ENCODE results near the gene GAD1. TPM values are rescaled to one million over a fixed set of nuclear protein-coding genes. Genes with fewer than 3 reads are reported as not detected.

Gene GAD1
- total RNA-seq, 1 donor from 2014 or later = not detected

GRCh38 chr2:170851635-170852034 lies 34.9 kb downstream of the GAD1 start:
- H3K4me3 ChIP-seq = no peak overlapping the region
- no peak for DNase-seq
- no peaks in the 10 kb centered on the region for H3K36me3 ChIP-seq
- H3K9me3 ChIP-seq (replicated peaks) = no peaks in the 10 kb centered on the region
- H3K27ac ChIP-seq (replicated peaks) = no peak overlapping the region
- TF ChIP-seq, protein P1, sequence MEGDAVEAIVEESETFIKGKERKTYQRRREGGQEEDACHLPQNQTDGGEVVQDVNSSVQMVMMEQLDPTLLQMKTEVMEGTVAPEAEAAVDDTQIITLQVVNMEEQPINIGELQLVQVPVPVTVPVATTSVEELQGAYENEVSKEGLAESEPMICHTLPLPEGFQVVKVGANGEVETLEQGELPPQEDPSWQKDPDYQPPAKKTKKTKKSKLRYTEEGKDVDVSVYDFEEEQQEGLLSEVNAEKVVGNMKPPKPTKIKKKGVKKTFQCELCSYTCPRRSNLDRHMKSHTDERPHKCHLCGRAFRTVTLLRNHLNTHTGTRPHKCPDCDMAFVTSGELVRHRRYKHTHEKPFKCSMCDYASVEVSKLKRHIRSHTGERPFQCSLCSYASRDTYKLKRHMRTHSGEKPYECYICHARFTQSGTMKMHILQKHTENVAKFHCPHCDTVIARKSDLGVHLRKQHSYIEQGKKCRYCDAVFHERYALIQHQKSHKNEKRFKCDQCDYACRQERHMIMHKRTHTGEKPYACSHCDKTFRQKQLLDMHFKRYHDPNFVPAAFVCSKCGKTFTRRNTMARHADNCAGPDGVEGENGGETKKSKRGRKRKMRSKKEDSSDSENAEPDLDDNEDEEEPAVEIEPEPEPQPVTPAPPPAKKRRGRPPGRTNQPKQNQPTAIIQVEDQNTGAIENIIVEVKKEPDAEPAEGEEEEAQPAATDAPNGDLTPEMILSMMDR (IDR thresholded peaks at IDR 0.05; ENCODE audit: borderline replicate concordance) = no peak
- intact Hi-C loops (cut with micrococcal nuclease) = no loop called here
- H3K4me1 ChIP-seq = no peaks in the 10 kb centered on the region
- H3K27me3 ChIP-seq (ENCODE audit: low read depth) = peaks cover 22% of the 10 kb centered on the region

GRCh38 chr2:170856066-170856465 lies 39.4 kb downstream of the GAD1 start:
- no peaks in the 10 kb centered on the region for H3K9me3 ChIP-seq (replicated peaks)
- H3K4me3 ChIP-seq = no peak overlapping the region
- H3K27me3 ChIP-seq (ENCODE audit: low read depth) = peaks cover 20% of the 10 kb centered on the region
- no peak overlapping the region for H3K27ac ChIP-seq (replicated peaks)
- no peak for DNase-seq
- intact Hi-C loops (cut with micrococcal nuclease) = no loop called here
- H3K36me3 ChIP-seq = no peaks in the 10 kb centered on the region
- no peaks in the 10 kb centered on the region for H3K4me1 ChIP-seq
- TF ChIP-seq, protein P1 (IDR thresholded peaks at IDR 0.05; ENCODE audit: borderline replicate concordance) = no peak

DNA sequence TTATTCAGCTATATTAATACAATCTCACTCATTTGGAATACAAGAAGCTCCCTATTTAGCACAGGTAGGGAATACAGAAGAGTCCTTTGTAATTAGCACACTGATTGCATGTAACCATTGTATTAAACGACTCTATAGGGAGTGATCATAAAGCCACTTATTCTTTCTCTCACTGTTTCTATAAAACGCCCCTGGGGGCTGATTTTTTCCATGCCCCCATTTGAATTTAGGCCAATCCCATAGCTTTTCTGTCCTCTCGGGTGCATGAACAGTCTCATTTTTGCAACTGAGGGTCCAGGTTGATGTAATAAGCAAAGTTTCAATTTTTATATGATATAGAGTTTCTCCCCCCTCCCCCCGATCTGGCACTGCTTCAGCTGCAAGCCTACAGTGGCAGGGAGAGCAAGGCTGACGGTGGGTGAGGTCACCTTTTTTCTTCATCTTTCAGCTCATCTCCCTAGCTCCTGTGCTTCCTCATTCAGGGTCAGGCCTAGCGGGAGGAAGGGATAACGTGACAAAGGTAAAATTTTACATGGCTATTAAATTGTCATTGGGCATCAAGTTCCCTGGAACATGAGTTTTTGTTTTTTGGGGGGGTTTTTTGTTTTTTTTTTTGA lies 45.7 kb downstream of the GAD1 start:
- TF ChIP-seq, protein P1 (IDR thresholded peaks at IDR 0.05; ENCODE audit: borderline replicate concordance) = no peak
- DNase-seq = no peak
- no peak overlapping the region for H3K4me3 ChIP-seq
- no peaks in the 10 kb centered on the region for H3K4me1 ChIP-seq
- H3K27me3 ChIP-seq (ENCODE audit: low read depth) = peaks cover 4% of the 10 kb centered on the region
- H3K27ac ChIP-seq (replicated peaks) = no peak overlapping the region
- intact Hi-C loops (cut with micrococcal nuclease) = no loop called here
- no peaks in the 10 kb centered on the region for H3K9me3 ChIP-seq (replicated peaks)
- no peaks in the 10 kb centered on the region for H3K36me3 ChIP-seq

- intact Hi-C loops (cut with micrococcal nuclease) = no loop called here
These were observed 46.4 kb downstream of the GAD1 start for GRCh38 chr2:170863087-170863486.

GRCh38 chr2:170869036-170869435 lies 52.3 kb downstream of the GAD1 start:
- no peaks in the 10 kb centered on the region for H3K27me3 ChIP-seq (ENCODE audit: low read depth)
- H3K36me3 ChIP-seq = no peaks in the 10 kb centered on the region
- intact Hi-C loops (cut with micrococcal nuclease) = no loop called here
- TF ChIP-seq, protein P1 (IDR thresholded peaks at IDR 0.05; ENCODE audit: borderline replicate concordance) = no peak
- no peaks in the 10 kb centered on the region for H3K9me3 ChIP-seq (replicated peaks)
- peaks cover 9% of the 10 kb centered on the region for H3K4me1 ChIP-seq
- no peak overlapping the region for H3K27ac ChIP-seq (replicated peaks)
- no peak for DNase-seq
- no peak overlapping the region for H3K4me3 ChIP-seq

More at GRCh38 chr2:170863087-170863486, 46.4 kb downstream of the GAD1 start:
- no peaks in the 10 kb centered on the region for H3K36me3 ChIP-seq
- H3K4me3 ChIP-seq = no peak overlapping the region
- no peak for DNase-seq
- no peaks in the 10 kb centered on the region for H3K4me1 ChIP-seq
- no peaks in the 10 kb centered on the region for H3K9me3 ChIP-seq (replicated peaks)
- H3K27ac ChIP-seq (replicated peaks) = no peak overlapping the region
- peaks cover 4% of the 10 kb centered on the region for H3K27me3 ChIP-seq (ENCODE audit: low read depth)
- TF ChIP-seq, protein P1 (IDR thresholded peaks at IDR 0.05; ENCODE audit: borderline replicate concordance) = no peak

Data from left ventricle myocardium inferior (tissue), 1 donor.